Fibroblast of peridontal ligament (primary cell): ENCODE data around the gene FAM186B.

Experiments used
- DNase-seq: peaks from one replicate; pipeline ENCODE4 v3.0.0-alpha.2; 2010; ENCODE audit errors: extremely low read depth

The FAM186B gene

DNA sequence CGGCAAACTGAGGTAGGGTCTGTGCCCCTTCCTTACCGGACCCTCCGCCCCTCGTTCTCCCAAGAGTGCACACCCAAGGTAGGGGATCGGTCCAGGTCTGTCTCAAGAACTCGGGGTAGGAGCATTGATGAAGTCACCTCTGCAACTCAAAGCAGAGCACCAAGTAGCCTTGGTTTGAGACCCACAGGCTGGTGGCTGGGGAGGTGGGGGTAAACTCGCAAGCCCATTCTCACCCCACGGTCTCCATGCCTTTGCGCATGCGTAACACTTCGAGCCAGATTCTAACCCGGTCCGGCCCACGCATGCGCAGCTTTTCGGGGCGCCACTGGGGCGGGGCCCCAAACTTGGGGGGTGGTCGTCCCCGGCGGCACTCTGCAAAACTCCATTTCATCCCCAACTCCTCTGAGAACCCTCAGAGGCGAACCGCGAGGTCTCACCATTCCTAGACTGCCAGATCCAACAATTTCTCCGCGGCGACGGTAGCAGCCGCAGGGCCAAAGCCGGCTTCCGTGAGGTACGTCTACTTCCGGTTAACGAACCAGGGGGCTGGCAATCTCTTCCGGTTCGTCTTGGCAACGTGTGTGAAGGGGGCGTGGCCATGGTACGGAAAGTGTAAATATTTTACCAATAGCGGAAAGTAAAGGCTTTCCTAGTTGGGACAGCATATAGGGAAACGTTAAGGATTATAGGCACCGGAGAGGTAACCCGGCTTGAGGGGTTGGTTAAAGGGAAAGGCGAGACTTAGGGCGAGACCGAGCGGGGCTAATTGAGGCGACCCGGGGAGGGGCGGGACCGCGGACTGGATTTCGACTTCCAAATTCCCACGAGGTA, 37.6 kb downstream of the FAM186B start, which contains the start of gene MCRS1:
TSS of gene MCRS1 (minus strand) at position 532 of the 831 bp plus-strand sequence. CDS start 1,411 bp downstream, outside the sequence.
- peak; percentile 92 for DNase-seq

DNA sequence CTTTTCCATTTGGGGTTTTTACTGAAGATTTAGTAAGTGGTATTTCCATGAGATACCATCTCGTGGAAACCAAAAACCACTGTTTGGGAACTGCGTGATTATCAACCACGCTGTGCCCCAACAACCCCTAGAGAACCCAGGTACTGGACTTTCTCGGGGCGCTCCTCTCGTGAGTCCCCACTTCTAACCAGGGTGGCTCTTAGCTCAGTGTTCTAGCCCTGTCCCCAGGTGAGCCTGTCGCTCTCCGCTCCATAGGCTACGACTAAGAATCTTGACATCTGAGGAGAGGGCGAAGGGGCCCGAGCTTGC, 38.2 kb downstream of the FAM186B start:
- DNase-seq: no peak

DNA sequence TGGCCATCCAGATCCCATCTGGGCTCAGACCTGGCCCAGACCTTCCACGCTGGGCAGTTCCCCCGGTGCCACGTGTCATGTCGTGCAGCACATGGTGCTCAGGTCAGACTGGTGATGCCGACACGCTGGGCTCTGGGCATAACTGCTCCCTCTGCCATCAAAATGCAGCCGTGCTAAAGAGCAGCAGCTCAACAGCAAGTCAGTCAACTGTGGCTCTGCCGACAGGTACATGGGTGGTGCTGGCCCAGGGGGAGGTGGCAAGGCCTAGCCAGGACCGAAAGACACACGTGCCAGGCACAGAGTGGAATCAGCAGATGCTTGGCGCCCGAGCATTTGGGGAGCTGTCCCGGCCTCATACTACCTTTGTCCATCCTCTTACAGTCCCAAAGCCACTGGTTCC, 39.1 kb downstream of the FAM186B start:
- DNase-seq: no peak

DNA sequence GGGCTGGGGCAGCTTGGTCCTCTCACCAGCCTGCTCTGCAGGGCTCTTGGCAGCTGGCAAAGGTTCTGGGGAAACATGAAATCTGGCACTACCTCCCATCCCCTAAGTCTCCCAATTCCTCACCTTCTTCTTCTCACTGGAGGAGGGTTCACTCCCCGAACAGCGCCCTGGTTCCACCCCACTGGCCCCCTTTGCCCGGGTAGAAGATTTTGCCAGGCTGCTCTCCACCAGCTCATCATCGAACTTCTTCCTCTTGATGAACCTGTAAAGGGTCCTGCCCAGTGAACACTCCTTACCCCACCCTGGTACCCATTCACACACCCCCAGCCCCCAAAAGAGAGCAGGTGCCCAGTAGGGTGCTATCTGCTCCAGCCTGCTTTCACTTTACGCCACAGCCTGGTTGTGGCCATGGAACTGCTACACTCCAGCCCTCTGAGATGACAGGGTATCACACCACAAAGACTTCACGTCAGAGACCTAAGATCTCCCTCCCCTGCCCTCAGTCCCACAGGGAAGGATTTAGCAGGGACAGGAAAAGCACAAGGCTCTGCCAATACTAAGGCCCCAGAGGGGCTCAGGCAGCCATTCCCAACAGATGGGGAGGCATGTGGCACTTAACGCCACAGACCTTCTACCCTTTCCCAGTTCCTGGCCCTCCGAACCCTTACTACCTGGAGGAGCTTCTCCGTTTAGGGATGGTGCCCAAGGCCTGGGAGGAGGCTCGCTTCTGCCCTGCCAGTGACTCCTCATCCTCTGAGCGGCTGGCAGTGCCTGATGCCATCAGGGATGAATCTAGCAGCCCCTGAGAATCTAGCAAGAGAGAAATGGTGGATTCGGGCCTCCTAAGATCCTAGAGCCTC, 39.8 kb downstream of the FAM186B start:
- DNase-seq: no peak

DNA sequence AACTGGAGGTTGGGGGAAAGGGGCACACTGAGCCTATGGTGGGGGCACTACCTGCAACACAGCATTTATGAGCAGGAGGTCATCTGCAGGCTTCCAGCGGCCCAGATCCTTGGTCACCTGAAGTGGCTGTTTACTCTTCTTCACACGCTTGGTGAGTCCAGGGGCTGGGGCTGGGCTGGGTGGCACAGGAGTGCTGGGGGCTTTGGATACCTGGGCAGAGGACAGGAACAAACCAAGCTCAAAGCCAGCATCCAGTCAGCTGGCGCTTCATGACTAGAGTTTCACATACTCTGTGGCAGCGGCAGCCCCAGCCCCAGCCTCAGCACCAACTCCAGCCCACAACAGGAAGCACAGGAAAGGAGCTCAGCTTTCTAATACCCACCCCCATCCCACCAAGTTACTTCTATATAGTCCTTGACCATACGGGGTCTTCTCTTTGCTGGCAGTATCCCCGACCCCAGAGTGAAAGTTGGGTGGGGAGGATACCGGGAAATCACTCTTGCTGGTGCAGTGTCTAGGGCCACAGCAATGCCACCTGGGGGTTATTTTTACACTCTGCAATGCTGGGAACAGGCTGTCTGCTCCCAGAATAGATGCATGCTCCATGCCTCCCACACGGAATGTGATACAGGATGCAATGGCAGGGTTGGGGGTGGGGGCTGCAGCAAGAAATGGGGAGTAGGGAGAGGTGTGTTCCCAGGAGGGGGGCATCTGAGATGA, 40.6 kb downstream of the FAM186B start:
- DNase-seq: no peak

- DNase-seq: no peak
Observed at GRCh38 chr12:49563951-49564685, 41.3 kb downstream of the FAM186B start.

GRCh38 chr12:49562831-49563230, 42.6 kb downstream of the FAM186B start:
- DNase-seq: no peak

DNA sequence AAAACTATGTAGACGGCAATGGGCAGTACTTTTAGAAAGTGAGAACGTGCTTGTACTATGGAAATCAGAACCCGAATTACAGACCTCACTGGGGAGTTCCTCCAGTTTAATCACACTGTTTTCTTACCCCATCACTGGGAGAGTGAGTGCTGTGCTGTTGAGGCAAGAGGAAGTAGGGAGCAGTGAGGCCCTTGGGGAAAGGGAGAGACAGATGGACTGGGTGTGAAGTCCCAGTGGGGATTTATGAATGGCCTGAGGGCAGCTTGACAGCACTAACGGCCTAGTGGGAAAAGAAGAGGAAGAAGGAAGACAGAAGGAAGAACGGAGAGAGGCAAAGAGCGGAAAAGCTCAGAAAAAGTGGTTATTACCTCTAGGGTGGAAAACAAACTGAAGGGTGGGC, 43.2 kb downstream of the FAM186B start:
- no peak for DNase-seq

GRCh38 chr12:49560695-49561094, 44.7 kb downstream of the FAM186B start:
- no peak for DNase-seq

GRCh38 chr12:49559011-49559675, 46.3 kb downstream of the FAM186B start:
- no peak for DNase-seq

DNA sequence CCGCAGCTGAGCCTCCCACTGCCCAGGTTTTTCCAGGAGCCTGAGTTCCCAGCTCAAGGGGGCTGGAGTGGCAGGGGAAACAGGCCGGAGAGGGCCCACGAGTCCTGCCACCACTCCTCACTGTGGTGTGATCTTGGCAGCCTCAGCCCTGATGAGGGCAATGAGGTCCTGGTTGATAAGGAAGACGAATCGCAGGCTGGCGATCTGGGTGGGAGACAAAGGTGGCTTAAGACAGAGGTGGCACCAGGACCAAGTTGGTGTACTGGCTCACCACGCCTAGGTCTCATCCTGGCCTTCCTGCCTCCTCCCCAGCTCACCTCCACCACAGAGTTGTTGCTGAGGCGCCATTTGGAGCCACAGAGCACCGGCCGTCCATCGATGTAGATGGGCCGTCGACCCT, 46.9 kb downstream of the FAM186B start:
- no peak for DNase-seq

DNA sequence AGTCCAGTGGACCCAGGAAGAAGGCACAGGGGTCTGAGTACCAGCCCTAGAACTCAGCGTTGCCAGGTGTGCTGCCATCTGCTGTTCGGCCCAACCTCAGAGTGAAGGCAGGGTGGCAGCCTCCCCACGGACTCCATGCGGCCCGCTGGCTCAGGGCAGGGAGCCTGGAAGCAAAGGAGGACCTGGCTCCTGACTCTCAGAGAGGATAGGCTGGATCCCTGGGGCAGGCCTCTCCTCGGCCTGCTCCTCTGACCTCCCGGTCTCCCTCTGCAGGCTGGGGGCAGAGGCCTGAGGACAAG, 47.6 kb downstream of the FAM186B start:
- DNase-seq: no peak

DNA sequence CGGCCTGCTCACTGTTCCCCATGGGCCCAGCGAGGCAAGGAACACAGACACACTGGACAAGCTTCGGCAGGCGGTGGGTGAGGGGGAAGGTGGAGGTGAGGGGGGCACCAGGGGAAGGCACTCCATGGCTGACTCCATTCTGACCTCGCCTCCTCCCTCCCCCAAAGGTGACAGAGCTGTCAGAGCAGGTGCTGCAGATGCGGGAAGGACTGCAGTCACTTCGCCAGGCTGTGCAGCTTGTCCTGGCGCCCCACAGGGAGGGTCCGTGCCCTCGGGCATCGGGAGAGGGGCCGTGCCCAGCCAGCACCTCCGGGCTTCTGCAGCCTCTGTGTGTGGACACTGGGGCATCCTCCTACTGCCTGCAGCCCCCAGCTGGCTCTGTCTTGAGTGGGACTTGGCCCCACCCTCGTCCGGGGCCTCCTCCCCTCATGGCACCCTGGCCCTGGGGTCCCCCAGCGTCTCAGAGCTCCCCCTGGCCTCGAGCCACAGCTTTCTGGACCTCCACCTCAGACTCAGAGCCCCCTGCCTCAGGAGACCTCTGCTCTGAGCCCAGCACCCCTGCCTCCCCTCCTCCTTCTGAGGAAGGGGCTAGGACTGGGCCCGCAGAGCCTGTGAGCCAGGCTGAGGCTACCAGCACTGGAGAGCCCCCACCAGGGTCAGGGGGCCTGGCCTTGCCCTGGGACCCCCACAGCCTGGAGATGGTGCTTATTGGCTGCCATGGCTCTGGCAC, 48.1 kb downstream of the FAM186B start:
- no peak for DNase-seq

DNA sequence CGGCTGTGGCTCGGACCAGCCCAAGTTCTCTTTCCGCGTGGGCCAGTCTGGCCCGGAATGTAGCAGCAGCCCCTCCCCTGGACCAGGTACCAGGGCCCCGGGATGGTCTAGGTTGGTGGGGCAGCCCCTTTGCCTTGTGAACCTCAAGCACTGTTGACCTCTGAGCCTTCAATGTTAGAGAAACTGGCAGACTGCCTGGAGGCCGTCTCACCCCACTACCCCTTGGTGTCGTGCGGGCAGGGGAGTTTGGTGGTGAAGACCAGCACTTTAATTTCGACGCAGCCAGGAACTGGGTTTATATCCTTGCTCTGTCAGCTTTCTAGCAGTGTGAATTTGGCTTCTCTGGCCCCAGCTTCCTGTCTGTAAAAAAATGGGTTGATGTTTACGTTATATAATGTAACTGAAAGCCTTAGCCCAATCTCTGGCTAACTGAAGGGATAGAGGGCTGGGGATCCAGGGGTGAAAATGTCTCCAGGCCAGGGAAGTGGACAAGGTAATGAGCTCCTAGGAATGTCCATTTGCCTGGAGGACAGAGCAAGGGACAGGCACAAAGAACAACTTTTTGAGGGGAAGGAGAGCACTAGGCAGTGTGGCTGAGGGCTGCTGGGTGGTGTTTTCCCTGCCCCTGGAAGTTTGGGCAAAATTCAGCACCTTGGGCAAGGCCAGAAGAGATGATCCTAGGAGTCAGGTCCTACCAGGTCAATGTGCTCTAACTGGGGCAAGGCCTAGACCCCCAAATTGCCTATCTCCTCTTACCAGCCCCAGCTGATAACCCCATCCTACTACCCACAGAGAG, 48.9 kb downstream of the FAM186B start:
- DNase-seq: no peak

GRCh38 chr12:49555631-49556390, 49.6 kb downstream of the FAM186B start:
- no peak for DNase-seq

GRCh38 chr12:49554266-49554665, 51.2 kb downstream of the FAM186B start:
- DNase-seq: no peak

- no peak for DNase-seq
Observed at GRCh38 chr12:49553512-49554088, 51.8 kb downstream of the FAM186B start.

DNA sequence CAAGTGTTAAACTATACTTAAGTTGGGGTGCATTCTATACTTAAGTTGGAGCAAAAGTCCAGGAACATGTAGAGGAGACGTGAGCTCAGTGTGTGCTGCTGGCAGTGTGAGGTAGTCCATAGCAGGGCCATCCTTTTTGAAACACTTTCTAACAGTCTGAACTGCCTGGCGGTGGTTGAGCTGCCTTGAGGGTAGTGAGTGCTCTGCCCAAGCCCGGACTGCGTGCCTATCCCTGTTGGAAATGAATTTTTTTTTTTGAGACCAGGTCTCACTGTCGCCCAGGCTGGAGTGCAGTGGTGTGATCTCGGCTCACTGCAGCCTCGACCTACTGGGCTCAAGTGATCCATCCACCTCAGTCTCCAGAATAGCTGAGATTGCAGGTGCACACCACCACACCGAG, 52.5 kb downstream of the FAM186B start:
- no peak for DNase-seq

GRCh38 chr12:49552425-49552824, 53.0 kb downstream of the FAM186B start:
- DNase-seq: no peak
